CD14-positive monocyte (primary cell): ENCODE data around the gene F11. TPM values are rescaled to one million over a fixed set of nuclear protein-coding genes. Genes with fewer than 3 reads are reported as not detected.

Source experiments
- DNase-seq, 3 donors: peaks; one replicate each; pipeline ENCODE4 v3.0.0-alpha.2; 2011 to 2022
- H2AFZ ChIP-seq: 2 replicates; pipeline ENCODE4 v1.6.0; 2012; ENCODE audit warnings: mild to moderate bottlenecking, low read depth, low read length, inconsistent platforms; ENCODE audit not compliant: insufficient read depth, poor library complexity, severe bottlenecking
- H3K27ac ChIP-seq, 2 donors: 1 replicate in 1 of 2; 2 replicates in 1 of 2; pipeline ENCODE4 v1.5.1; 2012 to 2013; ENCODE audit warnings: low read length in 2 of 2, control low read depth in 1 of 2, inconsistent platforms in 1 of 2, low read depth in 1 of 2, mild to moderate bottlenecking in 1 of 2
- H3K27me3 ChIP-seq, 2 donors: one replicate each; pipeline versions ENCODE4 v1.6.0 to v1.6.1; 2011 to 2013; ENCODE audit warnings: low read length in 2 of 2; ENCODE audit not compliant: control insufficient read depth in 2 of 2, insufficient read depth in 2 of 2
- H3K36me3 ChIP-seq, 2 donors: replicated peaks in 1 of 2; 1 replicate in 1 of 2; 2 replicates in 1 of 2; pipeline versions ENCODE4 v1.5.1 to v1.6.1; 2012 to 2013; ENCODE audit warnings: low read length in 2 of 2, control low read depth in 1 of 2, inconsistent platforms in 1 of 2, mild to moderate bottlenecking in 1 of 2; ENCODE audit not compliant: insufficient read depth in 2 of 2, control insufficient read depth in 1 of 2
- H3K4me1 ChIP-seq, 2 donors: 1 replicate in 1 of 2; 2 replicates in 1 of 2; pipeline versions ENCODE4 v1.5.1 to v1.6.1; 2012 to 2013; ENCODE audit warnings: low read length in 2 of 2, control low read depth in 1 of 2, inconsistent platforms in 1 of 2, mild to moderate bottlenecking in 1 of 2, moderate library complexity in 1 of 2; ENCODE audit not compliant: insufficient read depth in 2 of 2, control insufficient read depth in 1 of 2
- H3K4me2 ChIP-seq: replicated peaks from 2 replicates; pipeline ENCODE3; 2012; ENCODE audit warnings: low read length, moderate library complexity, mild to moderate bottlenecking; ENCODE audit not compliant: poor library complexity, severe bottlenecking; ENCODE audit errors: extremely low read depth
- H3K4me3 ChIP-seq, 3 experiments: fragments of 200-600 bp in 1 of 3; sonication (generic) in 1 of 3; replicated peaks in 1 of 3; 1 replicate in 2 of 3; 2 replicates in 1 of 3; pipeline ENCODE4 v1.5.1; 2011 to 2013; ENCODE audit warnings: low read length in 3 of 3, mild to moderate bottlenecking in 3 of 3, control low read depth in 2 of 3, low read depth in 2 of 3, inconsistent platforms in 1 of 3, moderate library complexity in 1 of 3
- H3K79me2 ChIP-seq: 2 replicates; pipeline ENCODE4 v1.6.0; 2012; ENCODE audit warnings: mild to moderate bottlenecking, control low read depth, inconsistent platforms, low read length, moderate library complexity; ENCODE audit not compliant: insufficient read depth
- H3K9ac ChIP-seq: 2 replicates; pipeline ENCODE4 v1.6.0; 2017; ENCODE audit warnings: low read length, mild to moderate bottlenecking; ENCODE audit not compliant: insufficient read depth, poor library complexity, severe bottlenecking
- H3K9me3 ChIP-seq, 2 donors: replicated peaks in 1 of 2; 1 replicate in 1 of 2; 2 replicates in 1 of 2; pipeline versions ENCODE4 v1.5.1 to v1.6.1; 2012 to 2013; ENCODE audit warnings: low read length in 2 of 2, control low read depth in 1 of 2; ENCODE audit not compliant: control insufficient read depth in 1 of 2, insufficient read depth in 1 of 2
- H4K20me1 ChIP-seq: 2 replicates; pipeline ENCODE4 v1.6.0; 2012; ENCODE audit warnings: mild to moderate bottlenecking, low read length, control low read depth, moderate library complexity; ENCODE audit not compliant: insufficient read depth
- H3K27ac Mint-ChIP-seq, 7 donors: one replicate each; pipeline ENCODE4 v1.8.0; 2020; ENCODE audit warnings: mild to moderate bottlenecking in 7 of 7, mixed read lengths in 7 of 7, moderate library complexity in 6 of 7, inconsistent platforms in 2 of 7
- H3K27me3 Mint-ChIP-seq, 3 donors: one replicate each; pipeline ENCODE4 v1.8.0; 2021 to 2022; ENCODE audit warnings: low read depth in 3 of 3, mild to moderate bottlenecking in 3 of 3, mixed read lengths in 3 of 3, moderate library complexity in 3 of 3, inconsistent platforms in 1 of 3
- H3K36me3 Mint-ChIP-seq, 2 donors: one replicate each; pipeline ENCODE4 v1.8.0; 2020; ENCODE audit warnings: mixed read lengths in 2 of 2, inconsistent platforms in 1 of 2, mild to moderate bottlenecking in 1 of 2
- H3K4me1 Mint-ChIP-seq: one replicate; pipeline ENCODE4 v1.8.0; 2020; ENCODE audit warnings: mild to moderate bottlenecking, mixed read lengths
- H3K4me3 Mint-ChIP-seq, 2 donors: one replicate each; pipeline ENCODE4 v1.8.0; 2020; ENCODE audit warnings: mild to moderate bottlenecking in 2 of 2, mixed read lengths in 2 of 2, moderate library complexity in 1 of 2
- H3K9me3 Mint-ChIP-seq, 7 donors: one replicate each; pipeline ENCODE4 v1.8.0; 2020 to 2022; ENCODE audit warnings: mixed read lengths in 7 of 7, mild to moderate bottlenecking in 6 of 7, moderate library complexity in 6 of 7, inconsistent platforms in 2 of 7
- WGBS: methylation state at CpG from one replicate; pipeline ENCODE4 v1.1.5; 2013; ENCODE audit warnings: missing lambda C conversion rate; ENCODE audit not compliant: insufficient coverage; 5-methylcytosine and 5-hydroxymethylcytosine counted together
- intact Hi-C, 2 donors: fragments of 100-400 bp; cut with micrococcal nuclease; formaldehyde crosslinking; loops; one replicate each; pipeline versions ENCODE4 v1.15.0 to v1.15.1; 2023
- polyA plus RNA-seq, 3 donors: library from polyadenylated mRNA; depleted of rRNA in 1 of 3; unstranded in 2 of 3; stranded (reverse) in 1 of 3; fragments of 300-500 nt in 2 of 3; fragments of >200 nt in 1 of 3; fragmentation: Illumina TruSeq in 2 of 3; gene quantifications; 1 replicate in 2 of 3; 2 replicates in 1 of 3; pipeline ENCODE4 v1.2.3, GENCODE V29; 2012 to 2021
- TF ChIP-seq, protein P1 (sequence below): fragments of 200-600 bp; IDR thresholded peaks from one replicate; pipeline ENCODE4 v1.8.0; 2022; ENCODE audit warnings: antibody characterized with exemption, mild to moderate bottlenecking

F11 gene
- polyA plus RNA-seq, 3 donors, result not detected

DNA sequence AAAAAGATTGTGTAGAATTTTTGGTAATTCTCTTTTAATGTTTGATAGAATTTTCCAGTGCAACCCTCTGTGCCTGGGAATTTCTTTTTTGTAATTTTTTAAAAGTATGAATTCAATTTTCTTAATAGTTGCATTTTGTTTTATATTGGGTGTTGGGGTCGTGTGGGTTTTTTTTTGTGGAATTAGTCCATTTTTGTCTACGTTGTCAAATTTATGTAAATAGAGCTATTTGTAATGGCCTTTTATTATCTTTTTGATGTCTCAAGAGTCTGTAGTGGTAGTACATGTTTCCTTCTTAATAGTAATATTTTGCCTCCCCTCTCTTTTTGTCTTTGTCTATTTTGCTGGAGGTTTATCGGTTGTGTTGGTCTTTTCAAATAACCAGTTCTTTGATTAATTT is 64.4 kb downstream of the F11 start:
- no peaks in the 10 kb centered on the region for H3K4me1 ChIP-seq
- H3K4me3 ChIP-seq, result no peak overlapping the region
- Mint-ChIP-seq H3K27ac (no peak overlapping the region), H3K4me1 (no peaks in the 10 kb centered on the region), H3K27me3 (no peaks in the 10 kb centered on the region), H3K9me3 (peaks cover 0 to 26% (median 13%) of the 10 kb centered on the region in 7 donors), H3K4me3 (no peak overlapping the region), H3K36me3 (no peaks in the 10 kb centered on the region)
- H3K9ac ChIP-seq, result no peak overlapping the region
- H2AFZ ChIP-seq, result no peak overlapping the region
- no peak for DNase-seq
- no peaks in the 10 kb centered on the region for H3K79me2 ChIP-seq
- WGBS, result no CpG with 5 or more reads among the region's 3 CpGs
- H4K20me1 ChIP-seq, result no peaks in the 10 kb centered on the region
- H3K27me3 ChIP-seq, result no peaks in the 10 kb centered on the region
- intact Hi-C loops, result no loop called here
- no peak overlapping the region for H3K27ac ChIP-seq
- TF ChIP-seq, protein P1, sequence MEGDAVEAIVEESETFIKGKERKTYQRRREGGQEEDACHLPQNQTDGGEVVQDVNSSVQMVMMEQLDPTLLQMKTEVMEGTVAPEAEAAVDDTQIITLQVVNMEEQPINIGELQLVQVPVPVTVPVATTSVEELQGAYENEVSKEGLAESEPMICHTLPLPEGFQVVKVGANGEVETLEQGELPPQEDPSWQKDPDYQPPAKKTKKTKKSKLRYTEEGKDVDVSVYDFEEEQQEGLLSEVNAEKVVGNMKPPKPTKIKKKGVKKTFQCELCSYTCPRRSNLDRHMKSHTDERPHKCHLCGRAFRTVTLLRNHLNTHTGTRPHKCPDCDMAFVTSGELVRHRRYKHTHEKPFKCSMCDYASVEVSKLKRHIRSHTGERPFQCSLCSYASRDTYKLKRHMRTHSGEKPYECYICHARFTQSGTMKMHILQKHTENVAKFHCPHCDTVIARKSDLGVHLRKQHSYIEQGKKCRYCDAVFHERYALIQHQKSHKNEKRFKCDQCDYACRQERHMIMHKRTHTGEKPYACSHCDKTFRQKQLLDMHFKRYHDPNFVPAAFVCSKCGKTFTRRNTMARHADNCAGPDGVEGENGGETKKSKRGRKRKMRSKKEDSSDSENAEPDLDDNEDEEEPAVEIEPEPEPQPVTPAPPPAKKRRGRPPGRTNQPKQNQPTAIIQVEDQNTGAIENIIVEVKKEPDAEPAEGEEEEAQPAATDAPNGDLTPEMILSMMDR, result no peak
- H3K9me3 ChIP-seq, result peaks cover 15% of the 10 kb centered on the region in 2 donors
- no peak overlapping the region for H3K4me2 ChIP-seq
- no peaks in the 10 kb centered on the region for H3K36me3 ChIP-seq

DNA sequence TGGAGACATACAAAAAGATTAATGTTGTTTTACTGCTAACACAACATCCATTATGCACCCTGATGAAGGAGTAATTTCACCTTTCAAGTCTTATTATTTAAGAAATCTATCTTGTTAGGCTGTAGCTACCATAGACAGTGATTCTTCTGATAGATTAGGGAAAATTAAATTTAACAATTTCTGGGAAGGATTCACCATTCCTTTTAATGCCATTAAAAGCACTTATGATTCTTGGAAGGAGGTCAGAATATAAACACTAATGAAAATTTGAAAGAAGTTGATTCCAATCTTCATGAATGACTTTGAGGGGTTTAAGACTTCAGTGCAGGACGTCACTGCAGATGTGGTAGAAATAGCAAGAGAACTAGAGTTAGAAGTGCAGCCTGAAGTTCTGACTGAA is 69.8 kb downstream of the F11 start:
- WGBS, result 86% methylated on average over 1 of the region's 1 CpG
- Mint-ChIP-seq H3K27ac (no peak overlapping the region), H3K27me3 (peaks cover 0 to 1% (median 0%) of the 10 kb centered on the region in 3 donors), H3K36me3 (no peaks in the 10 kb centered on the region), H3K9me3 (peaks cover 3 to 22% (median 15%) of the 10 kb centered on the region in 7 donors), H3K4me3 (no peak overlapping the region), H3K4me1 (no peaks in the 10 kb centered on the region)
- Histone ChIP-seq H3K79me2 (no peaks in the 10 kb centered on the region), H3K27ac (no peak overlapping the region), H3K4me2 (no peak overlapping the region), H3K9me3 (peaks cover 8 to 15% of the 10 kb centered on the region in 2 donors), H3K9ac (no peak overlapping the region), H3K36me3 (no peaks in the 10 kb centered on the region), H2AFZ (no peak overlapping the region), H3K27me3 (no peaks in the 10 kb centered on the region), H4K20me1 (no peaks in the 10 kb centered on the region), H3K4me1 (no peaks in the 10 kb centered on the region), H3K4me3 (no peak overlapping the region)
- intact Hi-C loops, result no loop called here
- no peak for DNase-seq
- TF ChIP-seq, protein P1, result no peak

Other genes starting within 250 kb of the F11 start
- under 1 TPM in 1 of 3 donors, not detected in 2; 0.09 TPM for gene TLR3, start 197.0 kb upstream of the F11 start, polyA plus RNA-seq
- gene FAM149A, start 161.5 kb upstream of the F11 start, polyA plus RNA-seq, result not detected
- gene CYP4V2, start 74.6 kb upstream of the F11 start, polyA plus RNA-seq, result 10 to 100 TPM in 1 of 3 donors, 1 to 10 TPM in 2; 6.3 to 10.5 (median 6.3) TPM
- under 1 TPM in 1 of 3 donors, not detected in 2; 0.28 TPM for gene KLKB1, start 38.7 kb upstream of the F11 start, polyA plus RNA-seq